ENCODE data around the gene SLC39A9.

GRCh38 chr14:69353168-69353567 lies 45.3 kb upstream of the SLC39A9 start:
- TF ChIP-seq POLR2A (IDR thresholded peaks at IDR 0.05; ENCODE audit: low read depth, low read length) (no peak), POLR2AphosphoS5 (IDR thresholded peaks at IDR 0.05; ENCODE audit: low read depth, low read length) (no peak), TAF1 (IDR thresholded peaks at IDR 0.05; ENCODE audit: low read depth, low read length) (no peak), SPI1 (IDR thresholded peaks at IDR 0.05; ENCODE audit: low read depth, low read length) (peak; percentile 61)
